ENCODE data around the gene NR5A2. TPM values are rescaled to one million over a fixed set of nuclear protein-coding genes. Genes with fewer than 3 reads are reported as not detected.
A peak's percentile ranks its signal among the peaks of the same experiment; 100 is the strongest.

The NR5A2 gene
- total RNA-seq, 1 donor from 2014 or later: not detected

GRCh38 chr1:200226268-200226968, 198.9 kb downstream of the NR5A2 start:
- no peaks in the 10 kb centered on the region for H3K36me3 ChIP-seq
- H3K27ac Mint-ChIP-seq: peak overlapping the region; percentile 29
- no peak overlapping the region for H3K4me3 Mint-ChIP-seq
- H3K27me3 ChIP-seq: no peaks in the 10 kb centered on the region
- peaks cover 14% of the 10 kb centered on the region for H3K4me1 ChIP-seq
- peaks cover 4% of the 10 kb centered on the region for H3K27me3 Mint-ChIP-seq (ENCODE audit: insufficient read depth, low read depth)
- H3K4me2 ChIP-seq: peak overlapping the region; percentile 32
- H3K4me3 ChIP-seq: no peak overlapping the region
- no peaks in the 10 kb centered on the region for H3K9me3 ChIP-seq (ENCODE audit: low read depth)
- no peaks in the 10 kb centered on the region for H3K9me3 Mint-ChIP-seq
- H3K4me1 Mint-ChIP-seq: peaks cover 40% of the 10 kb centered on the region
- TF ChIP-seq CTCF (IDR thresholded peaks at IDR 0.05) (no peak), EZH2 (IDR thresholded peaks at IDR 0.05) (no peak), EZH2phosphoT487 (IDR thresholded peaks at IDR 0.05) (no peak)
- no peak overlapping the region for H3K27ac ChIP-seq
- H3K79me2 ChIP-seq (ENCODE audit: low read depth): no peaks in the 10 kb centered on the region
- H3F3A ChIP-seq (ENCODE audit: low read depth): no peaks in the 10 kb centered on the region
- peak overlapping the region; percentile 91 for H2AFZ ChIP-seq (replicated peaks)
- H3K36me3 Mint-ChIP-seq: no peaks in the 10 kb centered on the region
- H4K20me1 ChIP-seq (ENCODE audit: low read depth): no peaks in the 10 kb centered on the region
- H3K9ac ChIP-seq: no peak overlapping the region
- DNase-seq (ENCODE audit: low spot score): peak; percentile 17

- Histone ChIP-seq H3K27me3 (no peaks in the 10 kb centered on the region), H3F3A (ENCODE audit: low read depth) (no peaks in the 10 kb centered on the region), H3K9me3 (ENCODE audit: low read depth) (no peaks in the 10 kb centered on the region), H3K36me3 (no peaks in the 10 kb centered on the region), H3K4me3 (no peak overlapping the region), H3K9ac (no peak overlapping the region), H3K79me2 (ENCODE audit: low read depth) (no peaks in the 10 kb centered on the region), H3K4me2 (no peak overlapping the region), H2AFZ (replicated peaks) (no peak overlapping the region), H4K20me1 (ENCODE audit: low read depth) (no peaks in the 10 kb centered on the region), H3K4me1 (peaks cover 14% of the 10 kb centered on the region), H3K27ac (no peak overlapping the region)
- H3K27ac Mint-ChIP-seq: no peak overlapping the region
- H3K27me3 Mint-ChIP-seq (ENCODE audit: insufficient read depth, low read depth): peaks cover 2% of the 10 kb centered on the region
- no peaks in the 10 kb centered on the region for H3K36me3 Mint-ChIP-seq
- no peak for DNase-seq (ENCODE audit: low spot score)
- TF ChIP-seq EZH2 (IDR thresholded peaks at IDR 0.05) (no peak), EZH2phosphoT487 (IDR thresholded peaks at IDR 0.05) (no peak), CTCF (IDR thresholded peaks at IDR 0.05) (no peak)
- peaks cover 40% of the 10 kb centered on the region for H3K4me1 Mint-ChIP-seq
- no peaks in the 10 kb centered on the region for H3K9me3 Mint-ChIP-seq
- H3K4me3 Mint-ChIP-seq: no peak overlapping the region
These were observed 199.4 kb downstream of the NR5A2 start for GRCh38 chr1:200226969-200227303.

Small RNA genes lying within 50 kb of the gene (small RNA-seq; reads per million reads assigned to genes)
- gene RNU6-570P (not detected), gene RNU6-609P (not detected), gene RNU6-716P (not detected)

All from neural progenitor cell (in vitro differentiated cells).